Panc1 (cell line): ENCODE data around the gene BARX1. TPM values are rescaled to one million over a fixed set of nuclear protein-coding genes. Genes with fewer than 3 reads are reported as not detected.

ENCODE experiments used
- ATAC-seq: fragments of 200-7000 bp; cut with Tn5 transposase; 2 replicates; pipeline ENCODE4 v1.9.1; 2020; ENCODE audit warnings: mild to moderate bottlenecking, moderate library complexity
- BruUV-seq: library from RNA; stranded (reverse); fragments of 400-500 nt; replicated peaks from 2 replicates; lab custom pipeline; 2021; lab: Mats Ljungman, UMichigan
- CTCF ChIA-PET: fragments of 300-600 bp; sonication (Branson Sonifier 250); formaldehyde crosslinking; loops from one replicate; lab custom pipeline; 2022; ENCODE audit warnings: antibody characterized with exemption; lab: Charles Lee
- POLR2A ChIA-PET: fragments of 300-600 bp; sonication (Branson Sonifier 250); formaldehyde crosslinking; loops from one replicate; lab custom pipeline; 2022; ENCODE audit warnings: antibody characterized with exemption; lab: Charles Lee
- DNase-seq: peaks from one replicate; pipeline ENCODE4 v3.0.0-alpha.2; 2010; ENCODE audit warnings: low read depth, low spot score
- H3K27ac ChIP-seq: 2 replicates; pipeline ENCODE4 v1.5.1; 2011; ENCODE audit warnings: mild to moderate bottlenecking, low read length, inconsistent platforms
- H3K27me3 ChIP-seq: fragments of 200-500 bp; sonication (Bioruptor generic); 2 replicates; pipeline ENCODE4 v1.6.0; 2014; ENCODE audit warnings: low read length, inconsistent platforms; ENCODE audit not compliant: control insufficient read depth, insufficient read depth
- H3K36me3 ChIP-seq: fragments of 200-500 bp; sonication (Bioruptor generic); 2 replicates; pipeline ENCODE4 v1.5.1; 2014; ENCODE audit warnings: inconsistent platforms, mild to moderate bottlenecking, low read length, moderate library complexity; ENCODE audit not compliant: control insufficient read depth, insufficient read depth
- H3K4me1 ChIP-seq: 2 replicates; pipeline ENCODE4 v1.5.1; 2011; ENCODE audit warnings: inconsistent platforms, mild to moderate bottlenecking, low read length, moderate library complexity; ENCODE audit not compliant: control insufficient read depth, insufficient read depth
- H3K4me3 ChIP-seq, 2 experiments: 2 replicates each; pipeline ENCODE4 v1.5.1; 2011 to 2012; ENCODE audit warnings: low read depth in 2 of 2, low read length in 2 of 2, mild to moderate bottlenecking in 2 of 2, inconsistent platforms in 1 of 2, moderate library complexity in 1 of 2
- H3K9me3 ChIP-seq: fragments of 200-500 bp; sonication (Bioruptor generic); 2 replicates; pipeline ENCODE4 v1.5.1; 2014; ENCODE audit warnings: low read depth, mild to moderate bottlenecking, inconsistent platforms, low read length, moderate library complexity; ENCODE audit not compliant: control insufficient read depth, insufficient read depth
- POLR2AphosphoS5 ChIP-seq: IDR thresholded peaks from 2 replicates; pipeline ENCODE4 v1.6.1; 2012; ENCODE audit warnings: mild to moderate bottlenecking, low read depth, low read length, moderate library complexity
- SIN3A ChIP-seq: IDR thresholded peaks from 2 replicates; pipeline ENCODE4 v1.6.1; 2012; ENCODE audit warnings: low read depth, mild to moderate bottlenecking, low read length, moderate library complexity, borderline replicate concordance; ENCODE audit not compliant: insufficient read depth
- TCF7L2 ChIP-seq: IDR thresholded peaks from 2 replicates; pipeline ENCODE4 v1.6.1; 2011; ENCODE audit warnings: mild to moderate bottlenecking, low read depth, low read length, inconsistent platforms
- in situ Hi-C: cut with HindIII; loops from 2 replicates; pipeline ENCODE4 v1.10.0; 2016; ENCODE audit warnings: low sequenced_read_pairs, low pct_unique_long_range_greater_than_20kb
- intact Hi-C: fragments of 100-400 bp; cut with micrococcal nuclease; formaldehyde crosslinking; loops from one replicate; pipeline ENCODE4 v1.10.0; 2022; ENCODE audit not compliant: unreplicated experiment
- total RNA-seq: library from RNA; stranded (reverse); gene quantifications from one replicate; pipeline ENCODE4 v1.2.1, GENCODE V29; 2021; ENCODE audit not compliant: unreplicated experiment
- TF ChIP-seq, protein P1 (sequence below): fragments of 450-650 bp; IDR thresholded peaks from 2 replicates; pipeline ENCODE4 v1.5.1; 2017; ENCODE audit warnings: mild to moderate bottlenecking
- TF ChIP-seq, protein P2 (sequence below), 2 experiments: IDR thresholded peaks; 2 replicates each; pipeline ENCODE4 v1.6.1; 2011 to 2012; ENCODE audit warnings: low read depth in 2 of 2, control low read depth in 1 of 2, low read length in 1 of 2, mild to moderate bottlenecking in 1 of 2, moderate library complexity in 1 of 2; ENCODE audit not compliant: insufficient read depth in 1 of 2

The BARX1 gene
- total RNA-seq, 1 experiment from 2014 or later = 81.2 TPM

DNA sequence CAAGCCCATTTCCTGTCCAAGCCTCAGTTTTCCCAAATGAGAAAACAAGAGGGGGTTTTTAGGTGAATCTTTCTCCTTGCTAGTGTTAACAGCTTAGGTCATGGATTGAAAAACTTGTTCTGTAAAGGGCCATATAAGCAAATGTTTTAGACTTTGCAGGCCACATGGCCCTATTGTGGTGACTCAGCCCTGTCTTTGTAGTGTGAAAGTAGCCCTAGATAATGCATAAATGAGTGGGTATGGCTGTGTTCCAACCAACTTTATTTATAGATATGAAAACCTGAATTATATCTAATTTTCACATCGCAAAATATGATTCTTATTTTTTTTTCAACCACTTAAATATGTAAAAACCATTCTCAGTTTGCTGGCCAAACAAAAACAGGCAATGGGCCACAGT, 6.9 kb upstream of the BARX1 start:
- no peak for DNase-seq
- BruUV-seq = no TSS peak
- intact Hi-C loops = loop anchor here (2.0 to 5.0 kb wide), 2 partner anchors 135 to 279 kb away; no protein-coding TSS in a partner anchor

DNA sequence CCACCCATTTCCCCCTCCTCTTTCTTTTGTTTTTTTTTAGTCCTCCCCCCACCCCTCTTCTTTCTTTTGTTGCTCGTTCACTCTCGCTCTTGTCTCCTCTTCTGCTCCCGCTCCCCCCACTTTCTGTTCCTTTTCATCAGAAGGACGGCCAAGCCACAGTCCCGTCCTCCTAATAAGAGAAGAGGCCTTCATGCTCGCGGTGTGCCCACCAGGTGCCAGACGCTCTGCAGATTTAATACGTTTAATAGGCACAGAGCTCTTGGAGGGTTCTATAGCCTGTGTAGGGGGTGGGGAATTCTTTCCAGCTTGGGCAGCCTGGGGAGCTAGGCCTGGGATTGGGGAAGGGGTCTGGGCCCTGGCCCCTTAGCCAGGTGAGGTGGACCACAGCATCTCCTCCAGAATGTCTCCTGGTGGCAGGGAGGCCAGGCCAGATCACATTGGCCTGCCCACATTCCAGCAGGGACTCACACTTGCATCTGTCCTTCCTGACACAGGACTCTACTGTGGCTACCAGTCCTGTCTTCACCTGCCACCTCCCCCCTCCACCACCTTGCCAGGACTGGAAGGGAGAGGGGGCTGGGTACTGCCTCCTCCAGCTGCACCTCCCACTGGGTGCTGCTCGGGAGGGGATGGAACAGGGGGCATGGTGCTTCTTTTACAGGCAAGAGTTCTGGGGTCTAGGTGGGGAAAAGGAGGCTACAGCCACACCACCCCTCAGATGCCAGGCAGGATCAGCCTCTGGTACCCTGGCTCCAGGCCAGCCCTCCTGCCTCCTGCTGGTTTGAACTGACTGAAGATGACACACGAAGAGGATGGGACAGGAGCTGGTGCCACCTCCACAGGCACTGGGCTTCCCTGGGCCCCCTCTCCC, 6.1 kb upstream of the BARX1 start:
- no peak for ATAC-seq
- POLR2A ChIA-PET = interaction anchor here (0.7 kb wide), 1 partner anchor 573 kb away, joined by 9 read pairs; no protein-coding TSS in a partner anchor
- CTCF ChIA-PET = interaction anchor here (0.8 kb wide), 1 partner anchor 141 kb away, joined by 4 read pairs; no protein-coding TSS in a partner anchor

More for the DNA sequence above, 6.9 kb upstream of the BARX1 start:
- POLR2A ChIA-PET = no interaction called here
- TF ChIP-seq, protein P1, sequence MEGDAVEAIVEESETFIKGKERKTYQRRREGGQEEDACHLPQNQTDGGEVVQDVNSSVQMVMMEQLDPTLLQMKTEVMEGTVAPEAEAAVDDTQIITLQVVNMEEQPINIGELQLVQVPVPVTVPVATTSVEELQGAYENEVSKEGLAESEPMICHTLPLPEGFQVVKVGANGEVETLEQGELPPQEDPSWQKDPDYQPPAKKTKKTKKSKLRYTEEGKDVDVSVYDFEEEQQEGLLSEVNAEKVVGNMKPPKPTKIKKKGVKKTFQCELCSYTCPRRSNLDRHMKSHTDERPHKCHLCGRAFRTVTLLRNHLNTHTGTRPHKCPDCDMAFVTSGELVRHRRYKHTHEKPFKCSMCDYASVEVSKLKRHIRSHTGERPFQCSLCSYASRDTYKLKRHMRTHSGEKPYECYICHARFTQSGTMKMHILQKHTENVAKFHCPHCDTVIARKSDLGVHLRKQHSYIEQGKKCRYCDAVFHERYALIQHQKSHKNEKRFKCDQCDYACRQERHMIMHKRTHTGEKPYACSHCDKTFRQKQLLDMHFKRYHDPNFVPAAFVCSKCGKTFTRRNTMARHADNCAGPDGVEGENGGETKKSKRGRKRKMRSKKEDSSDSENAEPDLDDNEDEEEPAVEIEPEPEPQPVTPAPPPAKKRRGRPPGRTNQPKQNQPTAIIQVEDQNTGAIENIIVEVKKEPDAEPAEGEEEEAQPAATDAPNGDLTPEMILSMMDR = no peak
- TF ChIP-seq POLR2AphosphoS5 = no peak
- TF ChIP-seq, protein P2, sequence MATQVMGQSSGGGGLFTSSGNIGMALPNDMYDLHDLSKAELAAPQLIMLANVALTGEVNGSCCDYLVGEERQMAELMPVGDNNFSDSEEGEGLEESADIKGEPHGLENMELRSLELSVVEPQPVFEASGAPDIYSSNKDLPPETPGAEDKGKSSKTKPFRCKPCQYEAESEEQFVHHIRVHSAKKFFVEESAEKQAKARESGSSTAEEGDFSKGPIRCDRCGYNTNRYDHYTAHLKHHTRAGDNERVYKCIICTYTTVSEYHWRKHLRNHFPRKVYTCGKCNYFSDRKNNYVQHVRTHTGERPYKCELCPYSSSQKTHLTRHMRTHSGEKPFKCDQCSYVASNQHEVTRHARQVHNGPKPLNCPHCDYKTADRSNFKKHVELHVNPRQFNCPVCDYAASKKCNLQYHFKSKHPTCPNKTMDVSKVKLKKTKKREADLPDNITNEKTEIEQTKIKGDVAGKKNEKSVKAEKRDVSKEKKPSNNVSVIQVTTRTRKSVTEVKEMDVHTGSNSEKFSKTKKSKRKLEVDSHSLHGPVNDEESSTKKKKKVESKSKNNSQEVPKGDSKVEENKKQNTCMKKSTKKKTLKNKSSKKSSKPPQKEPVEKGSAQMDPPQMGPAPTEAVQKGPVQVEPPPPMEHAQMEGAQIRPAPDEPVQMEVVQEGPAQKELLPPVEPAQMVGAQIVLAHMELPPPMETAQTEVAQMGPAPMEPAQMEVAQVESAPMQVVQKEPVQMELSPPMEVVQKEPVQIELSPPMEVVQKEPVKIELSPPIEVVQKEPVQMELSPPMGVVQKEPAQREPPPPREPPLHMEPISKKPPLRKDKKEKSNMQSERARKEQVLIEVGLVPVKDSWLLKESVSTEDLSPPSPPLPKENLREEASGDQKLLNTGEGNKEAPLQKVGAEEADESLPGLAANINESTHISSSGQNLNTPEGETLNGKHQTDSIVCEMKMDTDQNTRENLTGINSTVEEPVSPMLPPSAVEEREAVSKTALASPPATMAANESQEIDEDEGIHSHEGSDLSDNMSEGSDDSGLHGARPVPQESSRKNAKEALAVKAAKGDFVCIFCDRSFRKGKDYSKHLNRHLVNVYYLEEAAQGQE (IDR thresholded peaks at IDR 0.05; ENCODE audit: insufficient read depth in 1 of 2, low read depth in 2 of 2, low read length in 1 of 2) = no peak
- no peak for TF ChIP-seq TCF7L2
- TF ChIP-seq SIN3A = no peak
- H3K4me1 ChIP-seq = no peaks in the 10 kb centered on the region; the same call in none of the 2 replicates
- CTCF ChIA-PET = interaction anchor here (0.6 to 0.8 kb wide), 4 partner anchors 29 to 279 kb away, joined by 3 to 5 read pairs (median 4); no protein-coding TSS in a partner anchor
- in situ Hi-C loops = no loop called here
- no peaks in the 10 kb centered on the region for H3K27me3 ChIP-seq
- no peak for ATAC-seq
- no peaks in the 10 kb centered on the region for H3K9me3 ChIP-seq
- H3K27ac ChIP-seq = no peak overlapping the region
- H3K36me3 ChIP-seq = no peaks in the 10 kb centered on the region
- H3K4me3 ChIP-seq = no peak overlapping the region

More for the DNA sequence above, 6.1 kb upstream of the BARX1 start:
- in situ Hi-C loops = no loop called here
- Histone ChIP-seq H3K4me3 (no peak overlapping the region), H3K9me3 (no peaks in the 10 kb centered on the region), H3K36me3 (no peaks in the 10 kb centered on the region), H3K4me1 (no peaks in the 10 kb centered on the region; the same call in none of the 2 replicates), H3K27ac (no peak overlapping the region), H3K27me3 (no peaks in the 10 kb centered on the region)
- no TSS peak for BruUV-seq
- DNase-seq = no peak
- TF ChIP-seq TCF7L2 (no peak), SIN3A (no peak)
- TF ChIP-seq, protein P1 = no peak
- intact Hi-C loops = loop anchor here (5.0 kb wide), 1 partner anchor 134 kb away; no protein-coding TSS in a partner anchor
